C4-2B (cell line): ENCODE data around the gene SFT2D3.

ENCODE experiments used
- ZFX ChIP-seq: fragments of 450-650 bp; IDR thresholded peaks from 2 replicates; pipeline ENCODE4 v1.6.1; 2017
- TF ChIP-seq, protein P1 (sequence below): fragments of 450-650 bp; conservative IDR thresholded peaks from 2 replicates; pipeline ENCODE4 v1.5.1; 2017; ENCODE audit warnings: mild to moderate bottlenecking

DNA sequence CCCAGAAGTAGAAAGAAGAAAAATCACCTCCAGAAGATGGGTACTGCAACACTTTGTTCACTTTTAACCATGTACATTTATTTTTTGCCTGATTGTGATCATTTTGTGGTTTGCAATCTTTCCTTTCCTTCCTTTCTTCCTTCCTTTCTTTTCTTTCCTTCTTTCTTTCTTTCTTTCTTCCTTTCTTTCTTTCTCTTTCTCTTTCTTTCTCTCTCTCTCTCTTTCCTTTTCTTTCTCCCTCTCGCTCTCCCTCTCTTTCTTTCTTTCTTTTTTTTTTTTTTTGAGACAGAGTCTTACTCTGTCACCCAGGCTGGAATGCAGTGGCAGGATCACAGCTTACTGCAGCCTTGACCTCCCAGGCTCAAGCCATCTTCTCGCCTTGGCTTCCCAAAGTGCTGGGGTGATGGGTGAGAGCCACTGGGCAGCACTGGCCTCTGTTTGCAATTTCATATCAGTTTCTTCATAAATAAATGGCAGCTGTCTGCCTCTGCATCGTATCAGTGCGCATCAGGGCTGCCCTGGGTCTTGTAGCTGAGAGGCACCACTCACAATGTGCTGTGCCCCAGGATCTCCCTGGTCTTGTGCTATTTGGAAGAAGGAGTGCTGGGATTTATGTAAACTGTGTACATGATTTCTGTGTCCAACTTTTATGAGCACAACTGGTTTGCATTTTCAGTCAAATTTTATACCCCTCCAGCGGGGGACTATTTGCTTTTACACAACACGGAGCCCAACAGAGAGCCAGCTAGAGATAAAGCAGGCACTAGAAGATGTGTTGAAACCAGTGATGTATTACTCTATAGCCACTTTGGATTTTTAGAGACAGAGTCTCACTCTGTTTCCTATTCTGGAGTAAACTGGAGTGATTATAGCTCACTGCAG lies 19.1 kb upstream of the SFT2D3 start:
- TF ChIP-seq, protein P1, sequence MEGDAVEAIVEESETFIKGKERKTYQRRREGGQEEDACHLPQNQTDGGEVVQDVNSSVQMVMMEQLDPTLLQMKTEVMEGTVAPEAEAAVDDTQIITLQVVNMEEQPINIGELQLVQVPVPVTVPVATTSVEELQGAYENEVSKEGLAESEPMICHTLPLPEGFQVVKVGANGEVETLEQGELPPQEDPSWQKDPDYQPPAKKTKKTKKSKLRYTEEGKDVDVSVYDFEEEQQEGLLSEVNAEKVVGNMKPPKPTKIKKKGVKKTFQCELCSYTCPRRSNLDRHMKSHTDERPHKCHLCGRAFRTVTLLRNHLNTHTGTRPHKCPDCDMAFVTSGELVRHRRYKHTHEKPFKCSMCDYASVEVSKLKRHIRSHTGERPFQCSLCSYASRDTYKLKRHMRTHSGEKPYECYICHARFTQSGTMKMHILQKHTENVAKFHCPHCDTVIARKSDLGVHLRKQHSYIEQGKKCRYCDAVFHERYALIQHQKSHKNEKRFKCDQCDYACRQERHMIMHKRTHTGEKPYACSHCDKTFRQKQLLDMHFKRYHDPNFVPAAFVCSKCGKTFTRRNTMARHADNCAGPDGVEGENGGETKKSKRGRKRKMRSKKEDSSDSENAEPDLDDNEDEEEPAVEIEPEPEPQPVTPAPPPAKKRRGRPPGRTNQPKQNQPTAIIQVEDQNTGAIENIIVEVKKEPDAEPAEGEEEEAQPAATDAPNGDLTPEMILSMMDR = no peak
- TF ChIP-seq ZFX = no peak
